GM04503 (cell line): ENCODE measurements around the gene TAPBPL.

Experiments used
- DNase-seq: peaks from one replicate; pipeline ENCODE4 v3.0.0-alpha.2; 2012; ENCODE audit warnings: low read depth

Gene TAPBPL

GRCh38 chr12:6437586-6437985, 14.3 kb upstream of the TAPBPL start:
- no peak for DNase-seq

GRCh38 chr12:6438345-6438744, 13.5 kb upstream of the TAPBPL start:
- no peak for DNase-seq

- DNase-seq, result no peak
These were observed 11.5 kb upstream of the TAPBPL start for GRCh38 chr12:6440391-6440790.

- no peak for DNase-seq
These were observed 9.0 kb upstream of the TAPBPL start for GRCh38 chr12:6442836-6443235.

GRCh38 chr12:6443361-6443983, 8.4 kb upstream of the TAPBPL start:
- no peak for DNase-seq

- no peak for DNase-seq
These were observed 7.8 kb upstream of the TAPBPL start for GRCh38 chr12:6444031-6444430.

GRCh38 chr12:6444704-6445688, 6.8 kb upstream of the TAPBPL start, which contains the start of gene CD27:
TSS of gene CD27 (plus strand) at chr12:6444955. CDS start at chr12:6445096, 141 bp downstream.
- no peak for DNase-seq

- no peak for DNase-seq
These were observed 1.6 kb upstream of the TAPBPL start for GRCh38 chr12:6450091-6450868.

GRCh38 chr12:6450869-6451347, 934 bp upstream of the TAPBPL start:
- DNase-seq, result no peak

GRCh38 chr12:6452245-6452943, 552 bp downstream of the TAPBPL start:
- DNase-seq, result no peak

GRCh38 chr12:6452944-6453630, 1.2 kb downstream of the TAPBPL start:
- no peak for DNase-seq

- DNase-seq, result no peak
These were observed 5.5 kb downstream of the TAPBPL start for GRCh38 chr12:6457220-6457945.

- no peak for DNase-seq
These were observed 6.6 kb downstream of the TAPBPL start for GRCh38 chr12:6458281-6459003.

GRCh38 chr12:6459004-6459337, 7.1 kb downstream of the TAPBPL start:
- DNase-seq, result no peak

- no peak for DNase-seq
These were observed 9.0 kb downstream of the TAPBPL start for GRCh38 chr12:6460751-6461371.

- DNase-seq, result no peak
These were observed 9.8 kb downstream of the TAPBPL start for GRCh38 chr12:6461401-6462233.

- DNase-seq, result no peak
These were observed 10.6 kb downstream of the TAPBPL start for GRCh38 chr12:6462234-6462995.

GRCh38 chr12:6463216-6463615, 11.4 kb downstream of the TAPBPL start:
- no peak for DNase-seq
